T47D (cell line): ENCODE data around the gene RASL10B.
A peak's percentile ranks its signal among the peaks of the same experiment; 100 is the strongest.

Experiments
- DNase-seq, 2 experiments: peaks; one replicate each; pipeline versions ENCODE4 v3.0.0 to v3.0.0-alpha.2; 2011 to 2012; ENCODE audit warnings: low read depth in 1 of 2, low spot score in 1 of 2
- JUND ChIP-seq: IDR thresholded peaks from 2 replicates; pipeline ENCODE4 v1.6.1; 2012; ENCODE audit warnings: low read depth
- in situ Hi-C: cut with HindIII; loops from 2 replicates; pipeline ENCODE4 v1.10.0; 2016; ENCODE audit warnings: low sequenced_read_pairs, low pct_unique_long_range_greater_than_20kb

Gene RASL10B

GRCh38 chr17:35775583-35775982, 44.1 kb downstream of the RASL10B start:
- no peak for TF ChIP-seq JUND
- in situ Hi-C loops: no loop called here
- DNase-seq: no peak

GRCh38 chr17:35778641-35779196, 47.3 kb downstream of the RASL10B start:
- DNase-seq: no peak
- TF ChIP-seq JUND: no peak
- in situ Hi-C loops: no loop called here

- DNase-seq: no peak
- TF ChIP-seq JUND: no peak
- in situ Hi-C loops: no loop called here
Observed at GRCh38 chr17:35780950-35781349, 49.5 kb downstream of the RASL10B start.

- no peak for TF ChIP-seq JUND
- no peak for DNase-seq
- in situ Hi-C loops: no loop called here
Observed at GRCh38 chr17:35784895-35785294, 53.5 kb downstream of the RASL10B start.

- in situ Hi-C loops: no loop called here
- peak; percentile 42 to 48 for DNase-seq
- TF ChIP-seq JUND: no peak
Observed at GRCh38 chr17:35786941-35787432, 55.5 kb downstream of the RASL10B start.

- in situ Hi-C loops: no loop called here
Observed at GRCh38 chr17:35788477-35789368, 57.3 kb downstream of the RASL10B start.

GRCh38 chr17:35790841-35791240, 59.4 kb downstream of the RASL10B start:
- in situ Hi-C loops: no loop called here
- no peak for TF ChIP-seq JUND
- DNase-seq: no peak

More at GRCh38 chr17:35788477-35789368, 57.3 kb downstream of the RASL10B start:
- DNase-seq: no peak
- TF ChIP-seq JUND: no peak

- in situ Hi-C loops: no loop called here
- TF ChIP-seq JUND: no peak
- DNase-seq: no peak
Observed at GRCh38 chr17:35791681-35792350, 60.4 kb downstream of the RASL10B start.
